Tibial nerve (tissue), 4 donors: Measurements from ENCODE around the gene GNB2. TPM values are rescaled to one million over a fixed set of nuclear protein-coding genes. Genes with fewer than 3 reads are reported as not detected.
"Not testable (repeated sequence)": the region's sequence is repeated elsewhere in the genome, so short reads cannot be mapped to it uniquely, and the experiment has no call there.

Experiments used
- DNase-seq, 2 donors: peaks; one replicate each; pipeline ENCODE4 v3.0.0-alpha.2; 2019; ENCODE audit warnings: low spot score in 2 of 2
- H3K27ac ChIP-seq, 4 donors: fragments of 200-600 bp; sonication (generic) in 3 of 4; one replicate each; pipeline ENCODE4 v1.5.1; 2017 to 2019; ENCODE audit warnings: mild to moderate bottlenecking in 1 of 4
- H3K27me3 ChIP-seq, 2 donors: fragments of 200-600 bp; sonication (generic) in 1 of 2; one replicate each; pipeline versions ENCODE4 v1.5.1 to v1.6.0; 2017 to 2019
- H3K36me3 ChIP-seq, 3 donors: fragments of 200-600 bp; sonication (generic); one replicate each; pipeline ENCODE4 v1.5.1; 2018 to 2019
- H3K4me1 ChIP-seq, 4 donors: fragments of 200-600 bp; sonication (generic) in 3 of 4; one replicate each; pipeline ENCODE4 v1.5.1; 2017 to 2019
- H3K4me3 ChIP-seq, 4 donors: fragments of 200-600 bp; sonication (generic) in 3 of 4; one replicate each; pipeline ENCODE4 v1.5.1; 2017 to 2019; ENCODE audit warnings: mild to moderate bottlenecking in 1 of 4, moderate library complexity in 1 of 4
- H3K9me3 ChIP-seq, 4 donors: fragments of 200-600 bp; sonication (generic) in 3 of 4; one replicate each; pipeline ENCODE4 v1.5.1; 2017 to 2019
- CTCF ChIP-seq, 5 experiments: fragments of 200-600 bp in 3 of 5; fragments of 450-650 bp in 2 of 5; sonication (generic) in 3 of 5; IDR thresholded peaks; one replicate each; pipeline ENCODE4 v1.5.1; 2016 to 2019; ENCODE audit warnings: antibody characterized with exemption in 5 of 5, mild to moderate bottlenecking in 3 of 5, moderate library complexity in 2 of 5
- EP300 ChIP-seq, 2 donors: sonication (generic); formaldehyde crosslinking; IDR thresholded peaks; one replicate each; pipeline ENCODE4 v1.6.1; 2017; ENCODE audit warnings: antibody characterized with exemption in 2 of 2, mild to moderate bottlenecking in 1 of 2
- POLR2A ChIP-seq, 2 donors: fragments of 450-650 bp; IDR thresholded peaks; one replicate each; pipeline ENCODE4 v1.6.1; 2017; ENCODE audit warnings: antibody characterized with exemption in 2 of 2, mild to moderate bottlenecking in 2 of 2, moderate library complexity in 2 of 2
- WGBS, 2 donors: methylation state at CpG; one replicate each; pipeline ENCODE4 v1.1.5; 2018; 5-methylcytosine and 5-hydroxymethylcytosine counted together
- total RNA-seq, 4 donors: library from RNA; depleted of rRNA; stranded (reverse); fragments of >200 nt; gene quantifications; one replicate each; pipeline ENCODE4 v1.1.0, GENCODE V29; 2016

The GNB2 gene
- total RNA-seq, 4 donors from 2014 or later = 185 to 290 (median 248) TPM

DNA sequence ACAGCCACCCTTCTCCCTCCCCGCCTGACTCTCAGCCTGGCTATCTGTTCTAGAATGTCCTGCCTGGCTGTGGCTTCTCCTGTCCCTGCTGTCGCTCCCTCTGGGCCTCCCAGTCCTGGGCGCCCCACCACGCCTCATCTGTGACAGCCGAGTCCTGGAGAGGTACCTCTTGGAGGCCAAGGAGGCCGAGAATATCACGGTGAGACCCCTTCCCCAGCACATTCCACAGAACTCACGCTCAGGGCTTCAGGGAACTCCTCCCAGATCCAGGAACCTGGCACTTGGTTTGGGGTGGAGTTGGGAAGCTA is 47.9 kb downstream of the GNB2 start:
- H3K27ac ChIP-seq = no peak overlapping the region
- TF ChIP-seq CTCF (IDR thresholded peaks at IDR 0.05) = no peak
- 83 to 93% methylated on average over 7 to 8 of the region's 8 CpGs for WGBS, 2 donors
- peaks cover 0 to 27% (median 3%) of the 10 kb centered on the region in 4 donors for H3K4me1 ChIP-seq
- peaks cover 0 to 6% (median 0%) of the 10 kb centered on the region in 4 donors for H3K9me3 ChIP-seq
- H3K27me3 ChIP-seq = peaks cover 0 to 44% of the 10 kb centered on the region in 2 donors
- no peak for DNase-seq
- no peak overlapping the region for H3K4me3 ChIP-seq
- H3K36me3 ChIP-seq = no peaks in the 10 kb centered on the region

GRCh38 chr7:100722480-100723212 is 49.1 kb downstream of the GNB2 start:
- Histone ChIP-seq H3K4me3 (no peak overlapping the region), H3K36me3 (no peaks in the 10 kb centered on the region), H3K27me3 (peaks cover 0 to 44% of the 10 kb centered on the region in 2 donors), H3K4me1 (peaks cover 0 to 38% (median 3%) of the 10 kb centered on the region in 4 donors), H3K9me3 (peaks cover 0 to 6% (median 0%) of the 10 kb centered on the region in 4 donors), H3K27ac (no peak overlapping the region)
- WGBS, 2 donors = 79 to 86% methylated on average over 16 to 17 of the region's 17 CpGs
- DNase-seq = no peak
- TF ChIP-seq CTCF (IDR thresholded peaks at IDR 0.05) (no peak), EP300 (IDR thresholded peaks at IDR 0.05) (no peak), POLR2A (IDR thresholded peaks at IDR 0.05) (no peak)

DNA sequence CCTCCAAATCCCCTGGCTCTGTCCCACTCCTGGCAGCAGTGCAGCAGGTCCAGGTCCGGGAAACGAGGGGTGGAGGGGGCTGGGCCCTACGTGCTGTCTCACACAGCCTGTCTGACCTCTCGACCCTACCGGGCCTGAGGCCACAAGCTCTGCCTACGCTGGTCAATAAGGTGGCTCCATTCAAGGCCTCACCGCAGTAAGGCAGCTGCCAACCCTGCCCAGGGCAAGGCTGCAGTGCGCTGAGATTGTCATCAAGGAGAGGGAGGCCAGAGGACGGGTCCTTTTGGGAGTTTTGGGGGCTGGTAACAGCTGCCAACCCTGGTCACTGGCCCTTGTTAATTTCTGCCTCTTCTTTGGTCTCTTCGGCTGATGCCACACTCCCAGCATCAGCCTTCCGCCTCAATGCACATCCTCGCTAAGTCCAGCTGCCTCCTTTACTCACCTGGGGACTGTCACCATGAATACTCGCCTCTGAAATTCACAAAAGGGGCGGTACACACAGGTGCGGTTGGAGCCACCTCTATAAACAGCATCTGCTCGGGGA is 50.3 kb downstream of the GNB2 start:
- Histone ChIP-seq H3K4me3 (no peak overlapping the region), H3K9me3 (no peaks in the 10 kb centered on the region), H3K27ac (no peak overlapping the region), H3K27me3 (peaks cover 0 to 44% of the 10 kb centered on the region in 2 donors), H3K4me1 (peaks cover 0 to 40% (median 3%) of the 10 kb centered on the region in 4 donors), H3K36me3 (no peaks in the 10 kb centered on the region)
- no peak for TF ChIP-seq EP300 (IDR thresholded peaks at IDR 0.05)
- TF ChIP-seq CTCF (IDR thresholded peaks at IDR 0.05) = no peak
- DNase-seq = no peak
- 73 to 77% methylated on average over 16 of the region's 16 CpGs for WGBS, 2 donors

DNA sequence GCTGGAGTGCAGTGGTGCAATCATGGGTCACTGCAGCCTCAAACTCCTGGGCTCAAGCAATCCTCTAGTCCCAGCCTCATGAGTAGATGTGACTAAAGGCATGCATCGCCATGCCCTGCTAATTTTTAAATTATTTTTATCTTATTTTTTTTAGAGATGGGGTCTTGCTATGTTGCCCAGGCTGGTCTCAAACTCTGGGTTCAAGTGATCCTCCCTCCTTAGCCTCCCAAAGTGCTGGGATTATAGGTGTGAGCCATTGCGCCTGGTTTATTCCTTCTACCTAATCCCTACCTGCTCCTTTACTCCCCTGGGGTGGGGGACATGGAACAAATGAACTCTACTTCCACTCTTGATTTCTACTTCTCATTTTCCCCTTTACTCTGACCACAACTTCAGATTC is 50.8 kb downstream of the GNB2 start:
- DNase-seq, H3K36me3 ChIP-seq, H3K27ac ChIP-seq, H3K4me3 ChIP-seq, H3K9me3 ChIP-seq: not testable (repeated sequence)
- H3K27me3 ChIP-seq = peaks cover 0 to 39% of the 10 kb centered on the region in 2 donors
- 93 to 94% methylated on average over 2 of the region's 2 CpGs for WGBS, 2 donors
- peaks cover 0 to 40% (median 3%) of the 10 kb centered on the region in 4 donors for H3K4me1 ChIP-seq

- DNase-seq = no peak
- 58 to 61% methylated on average over 12 of the region's 12 CpGs for WGBS, 2 donors
- Histone ChIP-seq H3K9me3 (no peaks in the 10 kb centered on the region), H3K4me1 (peaks cover 0 to 27% (median 0%) of the 10 kb centered on the region in 4 donors), H3K4me3 (no peak overlapping the region), H3K27ac (peak overlapping the region in 2 of 4 donors; percentile 22 to 55), H3K27me3 (peaks cover 0 to 17% of the 10 kb centered on the region in 2 donors), H3K36me3 (no peaks in the 10 kb centered on the region)
- TF ChIP-seq POLR2A (IDR thresholded peaks at IDR 0.05) (no peak), CTCF (IDR thresholded peaks at IDR 0.05) (no peak), EP300 (IDR thresholded peaks at IDR 0.05) (no peak)
Observed at GRCh38 chr7:100726996-100727761, 53.6 kb downstream of the GNB2 start.
